Activated CD8-positive, alpha-beta memory T cell treated with anti-CD3 and anti-CD28 coated beads, Interleukin-2, amount 50 U/mL, for 1 hour (primary cell): ENCODE data around the gene ADGRV1.
"Not testable (repeated sequence)": the region's sequence is repeated elsewhere in the genome, so short reads cannot be mapped to it uniquely, and the experiment has no call there.

Source experiments
- DNase-seq: peaks from one replicate; pipeline ENCODE4 v3.0.0-alpha.2; 2020; ENCODE audit errors: extremely low read depth

Gene ADGRV1

GRCh38 chr5:90902170-90902569, 343.6 kb downstream of the ADGRV1 start:
- no peak for DNase-seq

GRCh38 chr5:90902651-90903386, 344.2 kb downstream of the ADGRV1 start:
- DNase-seq: no peak

GRCh38 chr5:90909101-90909503, 350.5 kb downstream of the ADGRV1 start:
- DNase-seq: no peak

- no peak for DNase-seq
Observed at GRCh38 chr5:90909940-90910339, 351.3 kb downstream of the ADGRV1 start.

- no peak for DNase-seq
Observed at GRCh38 chr5:90911169-90911568, 352.6 kb downstream of the ADGRV1 start.

GRCh38 chr5:90912476-90912875, 353.9 kb downstream of the ADGRV1 start:
- no peak for DNase-seq

GRCh38 chr5:90915393-90915792, 356.8 kb downstream of the ADGRV1 start:
- no peak for DNase-seq

- no peak for DNase-seq
Observed at GRCh38 chr5:90916947-90917800, 358.6 kb downstream of the ADGRV1 start.

GRCh38 chr5:90917928-90918668, 359.5 kb downstream of the ADGRV1 start:
- no peak for DNase-seq

- DNase-seq: no peak
Observed at GRCh38 chr5:90921418-90921973, 362.9 kb downstream of the ADGRV1 start.

GRCh38 chr5:90924222-90924621, 365.6 kb downstream of the ADGRV1 start:
- DNase-seq: not testable (repeated sequence)

- not testable (repeated sequence) for DNase-seq
Observed at GRCh38 chr5:90929013-90929839, 370.6 kb downstream of the ADGRV1 start.

GRCh38 chr5:90930062-90930461, 371.5 kb downstream of the ADGRV1 start:
- DNase-seq: no peak

GRCh38 chr5:90930756-90931431, 372.3 kb downstream of the ADGRV1 start:
- DNase-seq: no peak

GRCh38 chr5:90932052-90932699, 373.6 kb downstream of the ADGRV1 start:
- DNase-seq: no peak

GRCh38 chr5:90933298-90933697, 374.7 kb downstream of the ADGRV1 start:
- no peak for DNase-seq

GRCh38 chr5:90934091-90934719, 375.6 kb downstream of the ADGRV1 start:
- DNase-seq: no peak

- no peak for DNase-seq
Observed at GRCh38 chr5:90934738-90935137, 376.1 kb downstream of the ADGRV1 start.

GRCh38 chr5:90939211-90939610, 380.6 kb downstream of the ADGRV1 start:
- no peak for DNase-seq
